Ascending aorta (tissue), 2 donors: ENCODE measurements around the gene LRPPRC. TPM values are rescaled to one million over a fixed set of nuclear protein-coding genes. Genes with fewer than 3 reads are reported as not detected.
A peak's percentile ranks its signal among the peaks of the same experiment; 100 is the strongest.

Source experiments
- DNase-seq, 2 donors: peaks; one replicate each; pipeline ENCODE4 v3.0.0-alpha.2; 2019; ENCODE audit warnings: low spot score in 2 of 2
- H3K27ac ChIP-seq, 2 donors: fragments of 200-600 bp; sonication (generic); one replicate each; pipeline ENCODE4 v1.5.1; 2016 to 2017; ENCODE audit warnings: mild to moderate bottlenecking in 1 of 2
- H3K27me3 ChIP-seq: fragments of 200-600 bp; sonication (generic); one replicate; pipeline ENCODE4 v1.5.1; 2017
- H3K36me3 ChIP-seq, 2 donors: fragments of 200-600 bp; sonication (generic); one replicate each; pipeline ENCODE4 v1.5.1; 2016
- H3K4me1 ChIP-seq, 2 donors: fragments of 200-600 bp; sonication (generic); one replicate each; pipeline ENCODE4 v1.5.1; 2016 to 2017; ENCODE audit warnings: mild to moderate bottlenecking in 1 of 2
- H3K4me3 ChIP-seq, 2 donors: fragments of 200-600 bp; sonication (generic); one replicate each; pipeline ENCODE4 v1.5.1; 2016 to 2017; ENCODE audit warnings: mild to moderate bottlenecking in 1 of 2
- H3K9me3 ChIP-seq, 2 donors: fragments of 200-600 bp; sonication (generic); one replicate each; pipeline ENCODE4 v1.5.1; 2016
- intact Hi-C: fragments of 100-400 bp; cut with DNase I; formaldehyde crosslinking; loops from one replicate; pipeline ENCODE4 v1.15.1; 2023
- total RNA-seq: library from RNA; depleted of rRNA; stranded (reverse); fragments of >200 nt; gene quantifications from one replicate; pipeline ENCODE4 v1.1.0, GENCODE V29; 2016
- TF ChIP-seq, protein P1 (sequence below), 3 experiments: fragments of 200-600 bp in 2 of 3; fragments of 450-650 bp in 1 of 3; sonication (generic) in 2 of 3; IDR thresholded peaks; one replicate each; pipeline ENCODE4 v1.5.1; 2016 to 2019; ENCODE audit warnings: antibody characterized with exemption in 3 of 3, mild to moderate bottlenecking in 1 of 3, moderate library complexity in 1 of 3

The LRPPRC gene
- total RNA-seq, 1 donor from 2014 or later, result 78.1 TPM

DNA sequence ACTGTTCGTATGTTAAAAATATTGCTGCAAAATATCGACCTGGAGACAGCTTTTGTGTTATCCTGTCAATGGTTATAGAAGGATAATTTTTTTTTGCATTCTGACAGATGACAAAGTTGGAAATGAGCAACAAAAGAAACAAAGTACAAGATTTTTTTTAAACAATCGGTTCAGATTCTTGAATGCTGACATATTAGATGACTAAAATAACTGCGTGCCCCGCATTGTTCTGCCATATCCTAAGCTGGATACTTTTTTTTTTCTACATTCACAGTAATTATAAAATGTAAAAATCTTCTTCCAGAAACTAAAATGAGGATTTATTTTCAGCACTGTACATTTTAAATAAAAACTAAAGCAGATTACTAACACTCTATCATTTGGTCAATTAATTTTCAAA lies 89.9 kb downstream of the LRPPRC start:
- Histone ChIP-seq H3K27me3 (no peaks in the 10 kb centered on the region), H3K36me3 (peaks cover 5 to 48% of the 10 kb centered on the region in 2 donors), H3K9me3 (no peaks in the 10 kb centered on the region), H3K4me3 (no peak overlapping the region), H3K27ac (no peak overlapping the region), H3K4me1 (no peaks in the 10 kb centered on the region)
- no peak for DNase-seq
- intact Hi-C loops, result no loop called here
- TF ChIP-seq, protein P1, sequence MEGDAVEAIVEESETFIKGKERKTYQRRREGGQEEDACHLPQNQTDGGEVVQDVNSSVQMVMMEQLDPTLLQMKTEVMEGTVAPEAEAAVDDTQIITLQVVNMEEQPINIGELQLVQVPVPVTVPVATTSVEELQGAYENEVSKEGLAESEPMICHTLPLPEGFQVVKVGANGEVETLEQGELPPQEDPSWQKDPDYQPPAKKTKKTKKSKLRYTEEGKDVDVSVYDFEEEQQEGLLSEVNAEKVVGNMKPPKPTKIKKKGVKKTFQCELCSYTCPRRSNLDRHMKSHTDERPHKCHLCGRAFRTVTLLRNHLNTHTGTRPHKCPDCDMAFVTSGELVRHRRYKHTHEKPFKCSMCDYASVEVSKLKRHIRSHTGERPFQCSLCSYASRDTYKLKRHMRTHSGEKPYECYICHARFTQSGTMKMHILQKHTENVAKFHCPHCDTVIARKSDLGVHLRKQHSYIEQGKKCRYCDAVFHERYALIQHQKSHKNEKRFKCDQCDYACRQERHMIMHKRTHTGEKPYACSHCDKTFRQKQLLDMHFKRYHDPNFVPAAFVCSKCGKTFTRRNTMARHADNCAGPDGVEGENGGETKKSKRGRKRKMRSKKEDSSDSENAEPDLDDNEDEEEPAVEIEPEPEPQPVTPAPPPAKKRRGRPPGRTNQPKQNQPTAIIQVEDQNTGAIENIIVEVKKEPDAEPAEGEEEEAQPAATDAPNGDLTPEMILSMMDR (IDR thresholded peaks at IDR 0.05), result no peak

DNA sequence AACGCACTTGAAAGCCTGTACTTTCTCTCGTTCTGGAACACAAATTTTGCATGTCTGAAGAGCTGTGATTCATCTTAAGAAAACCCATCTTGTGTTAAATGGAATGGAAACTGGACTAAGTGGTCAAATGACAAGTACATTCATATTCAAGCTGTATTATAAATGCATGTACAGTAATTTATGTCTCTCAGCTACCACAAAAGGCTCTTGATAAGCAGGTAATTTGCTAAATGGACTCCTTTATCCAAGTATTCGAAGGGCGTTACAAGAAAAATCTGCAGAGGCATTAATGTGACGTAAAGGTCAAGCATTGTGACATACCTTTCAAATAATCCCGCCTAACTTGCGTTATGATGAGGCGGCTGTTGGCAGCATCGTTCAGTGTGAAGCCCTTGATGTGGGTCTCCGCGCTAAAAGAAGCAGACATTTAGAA lies 90.4 kb downstream of the LRPPRC start:
- intact Hi-C loops, result no loop called here
- DNase-seq, result no peak

DNA sequence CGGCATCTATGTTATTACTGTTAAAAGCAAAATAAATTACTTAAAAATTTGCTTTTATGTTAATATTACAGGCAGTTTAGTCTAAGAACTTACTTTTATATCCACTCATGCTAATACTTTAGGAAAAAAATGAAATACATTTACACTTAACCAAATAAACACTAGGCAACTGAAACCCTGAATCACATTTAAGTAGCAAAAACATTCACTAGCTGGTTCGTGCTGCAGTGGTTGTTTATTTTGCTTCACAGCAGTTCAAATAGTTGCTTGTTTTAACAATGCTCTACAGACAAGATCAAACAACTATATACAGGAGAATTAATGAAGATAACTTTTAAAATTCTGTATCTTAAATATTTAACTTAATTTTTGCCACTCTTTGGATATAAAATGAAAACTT lies 96.2 kb downstream of the LRPPRC start:
- no peaks in the 10 kb centered on the region for H3K27me3 ChIP-seq
- H3K4me1 ChIP-seq, result no peaks in the 10 kb centered on the region
- H3K4me3 ChIP-seq, result no peak overlapping the region
- intact Hi-C loops, result no loop called here
- peaks cover 21 to 61% of the 10 kb centered on the region in 2 donors for H3K36me3 ChIP-seq
- H3K27ac ChIP-seq, result no peak overlapping the region
- H3K9me3 ChIP-seq, result no peaks in the 10 kb centered on the region
- no peak for DNase-seq
- TF ChIP-seq, protein P1 (IDR thresholded peaks at IDR 0.05), result no peak

More for the DNA sequence above, 90.4 kb downstream of the LRPPRC start:
- TF ChIP-seq, protein P1 (IDR thresholded peaks at IDR 0.05), result no peak
- Histone ChIP-seq H3K9me3 (no peaks in the 10 kb centered on the region), H3K36me3 (peaks cover 5 to 46% of the 10 kb centered on the region in 2 donors), H3K27me3 (no peaks in the 10 kb centered on the region), H3K4me3 (no peak overlapping the region), H3K4me1 (no peaks in the 10 kb centered on the region), H3K27ac (no peak overlapping the region)

DNA sequence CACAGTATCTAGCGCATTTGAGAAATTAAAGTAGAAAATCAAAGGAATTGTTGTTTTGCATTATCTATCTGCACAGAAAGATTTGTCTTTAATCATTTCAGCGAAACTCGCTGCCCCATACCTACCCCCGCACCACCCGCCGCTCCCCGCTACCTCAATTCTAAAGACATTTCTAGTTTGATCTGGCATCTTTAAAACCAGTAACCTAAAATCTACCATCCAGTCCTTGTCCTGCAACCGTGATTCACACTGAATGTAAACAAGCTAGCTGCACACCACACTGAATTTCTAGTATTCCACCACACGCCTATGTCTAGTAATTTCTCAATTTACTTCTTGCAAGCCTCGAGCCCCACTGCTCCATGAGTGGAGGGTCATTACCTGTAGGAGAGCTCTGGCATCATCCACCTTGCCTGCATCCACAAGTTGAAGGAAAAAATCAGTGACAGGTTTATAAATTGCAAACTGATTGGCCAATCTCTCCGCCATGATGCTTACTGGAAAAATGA lies 96.9 kb downstream of the LRPPRC start:
- TF ChIP-seq, protein P1 (IDR thresholded peaks at IDR 0.05), result no peak
- Histone ChIP-seq H3K27me3 (no peaks in the 10 kb centered on the region), H3K27ac (no peak overlapping the region), H3K36me3 (peaks cover 22 to 64% of the 10 kb centered on the region in 2 donors), H3K4me1 (no peaks in the 10 kb centered on the region), H3K9me3 (no peaks in the 10 kb centered on the region), H3K4me3 (no peak overlapping the region)
- intact Hi-C loops, result no loop called here
- DNase-seq, result no peak

DNA sequence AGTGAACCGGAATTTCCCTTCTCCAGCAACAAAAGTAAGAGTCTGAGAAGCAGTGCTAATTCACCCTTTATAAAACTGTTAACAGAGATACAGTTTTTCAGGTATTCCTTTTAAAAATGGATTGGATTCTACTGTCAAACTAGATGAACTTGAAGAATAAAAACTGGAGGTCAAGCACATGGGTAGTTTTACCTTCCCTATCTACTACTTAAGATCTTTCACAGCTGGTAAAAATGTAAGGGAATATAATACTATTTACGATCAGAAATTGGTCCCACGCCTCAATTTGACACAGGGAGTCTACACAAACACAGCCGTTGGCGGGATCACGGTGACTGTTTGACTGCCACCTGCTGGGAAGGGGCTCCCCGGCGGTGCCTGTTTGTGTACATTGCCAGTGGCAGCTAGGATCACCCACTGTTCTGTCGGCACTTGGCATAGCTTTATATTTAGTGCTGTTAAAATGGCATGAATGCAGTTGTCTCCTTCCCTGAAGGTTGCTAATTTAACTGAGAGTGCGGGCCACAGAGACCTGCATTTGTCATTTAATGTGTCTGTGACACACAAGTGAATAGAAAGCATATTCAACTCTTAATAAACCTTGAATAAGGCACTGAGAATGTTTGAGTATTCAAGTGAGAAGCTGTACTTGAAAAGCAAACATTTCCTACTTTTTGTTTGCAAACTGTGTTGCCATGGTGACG lies 97.5 kb downstream of the LRPPRC start:
- TF ChIP-seq, protein P1 (IDR thresholded peaks at IDR 0.05), result peak in 1 of 3 experiments; percentile 19
- Histone ChIP-seq H3K4me1 (no peaks in the 10 kb centered on the region), H3K36me3 (peaks cover 26 to 62% of the 10 kb centered on the region in 2 donors), H3K27me3 (no peaks in the 10 kb centered on the region), H3K27ac (no peak overlapping the region), H3K9me3 (no peaks in the 10 kb centered on the region), H3K4me3 (no peak overlapping the region)
- DNase-seq, result no peak
- intact Hi-C loops, result no loop called here
